K562 (cell line): Measurements from ENCODE around the gene DCTN5. TPM values are rescaled to one million over a fixed set of nuclear protein-coding genes. Genes with fewer than 3 reads are reported as not detected.
A peak's percentile ranks its signal among the peaks of the same experiment; 100 is the strongest.

Source experiments
- BACH1 ChIP-seq: fragments of 200-800 bp; sonication (Bioruptor generic); IDR thresholded peaks from 2 replicates; pipeline ENCODE4 v1.6.1; 2016; ENCODE audit warnings: missing genetic modification characterization, missing compliant biosample characterization
- BRF1 ChIP-seq: IDR thresholded peaks from 3 replicates; pipeline ENCODE4 v1.6.1; 2011; ENCODE audit warnings: borderline replicate concordance, mild to moderate bottlenecking; ENCODE audit not compliant: insufficient read length; ENCODE audit errors: extremely low read depth
- COPS2 ChIP-seq: fragments of 450-650 bp; conservative IDR thresholded peaks from 2 replicates; pipeline ENCODE4 v1.6.1; 2016; ENCODE audit warnings: mild to moderate bottlenecking, moderate library complexity
- DIDO1 ChIP-seq: fragments of 450-650 bp; IDR thresholded peaks from 2 replicates; pipeline ENCODE4 v1.6.1; 2016; ENCODE audit warnings: low read depth, missing biosample characterization, missing genetic modification characterization
- E2F5 ChIP-seq: sonication (generic); formaldehyde crosslinking; IDR thresholded peaks from 2 replicates; pipeline ENCODE4 v1.8.0; 2022; ENCODE audit warnings: mild to moderate bottlenecking, missing genetic modification reagents
- EHMT2 ChIP-seq: fragments of 450-650 bp; IDR thresholded peaks from 2 replicates; pipeline ENCODE4 v1.6.1; 2018; ENCODE audit warnings: antibody characterized with exemption
- KHSRP ChIP-seq: fragments of 450-650 bp; IDR thresholded peaks from 2 replicates; pipeline ENCODE4 v1.6.1; 2017
- MAFK ChIP-seq: IDR thresholded peaks from 2 replicates; pipeline ENCODE4 v1.6.1; 2011; ENCODE audit warnings: low read length, improper control_type of control experiment
- MBD1 ChIP-seq: fragments of 250-450 bp; sonication (Bioruptor Pico); IDR thresholded peaks from 2 replicates; pipeline ENCODE4 v1.8.0; 2022; ENCODE audit warnings: inconsistent platforms
- MYC ChIP-seq, 2 experiments: fragments of 250-450 bp in 1 of 2; sonication (Bioruptor Pico) in 1 of 2; IDR thresholded peaks; 2 replicates each; pipeline versions ENCODE4 v1.5.1 to v1.6.1; 2012 to 2021; ENCODE audit warnings: low read depth in 2 of 2, borderline replicate concordance in 1 of 2, improper control_type of control experiment in 1 of 2, low read length in 1 of 2, mild to moderate bottlenecking in 1 of 2, moderate library complexity in 1 of 2
- MYNN ChIP-seq, 2 experiments: sonication (generic); formaldehyde crosslinking in 1 of 2; IDR thresholded peaks; 2 replicates each; pipeline versions ENCODE4 v1.5.0 to v1.6.1; 2016 to 2020; ENCODE audit warnings: antibody characterized with exemption in 1 of 2, missing genetic modification reagents in 1 of 2
- PHTF2 ChIP-seq: fragments of 250-450 bp; sonication (Bioruptor Pico); IDR thresholded peaks from 2 replicates; pipeline ENCODE4 v1.5.0; 2021; ENCODE audit warnings: mild to moderate bottlenecking
- POLR2G ChIP-seq: fragments of 200-400 bp; formaldehyde crosslinking; IDR thresholded peaks from 2 replicates; pipeline ENCODE4 v1.6.1; 2017; ENCODE audit warnings: low read depth, mild to moderate bottlenecking, antibody characterized with exemption, low read length, moderate library complexity
- RBM39 ChIP-seq: fragments of 200-400 bp; formaldehyde crosslinking; optimal IDR thresholded peaks from 2 replicates; pipeline ENCODE3; 2018; ENCODE audit warnings: low read depth, low read length
- RFX7 ChIP-seq: fragments of 250-450 bp; sonication (Bioruptor Pico); IDR thresholded peaks from 2 replicates; pipeline ENCODE4 v1.5.1; 2021; ENCODE audit warnings: mild to moderate bottlenecking
- RUNX1 ChIP-seq: sonication (generic); IDR thresholded peaks from 2 replicates; pipeline ENCODE4 v1.6.1; 2016; ENCODE audit warnings: antibody characterized with exemption, low read depth
- SMAD2 ChIP-seq: fragments of 150-350 bp; IDR thresholded peaks from 2 replicates; pipeline ENCODE4 v1.6.1; 2014; ENCODE audit warnings: low read depth, mild to moderate bottlenecking, low read length
- THRA ChIP-seq: fragments of 450-650 bp; IDR thresholded peaks from 2 replicates; pipeline ENCODE4 v1.6.1; 2017; ENCODE audit warnings: mild to moderate bottlenecking, moderate library complexity
- ZNF239 ChIP-seq: fragments of 250-450 bp; sonication (Bioruptor Pico); IDR thresholded peaks from 2 replicates; pipeline ENCODE4 v1.4.0; 2020; ENCODE audit warnings: mild to moderate bottlenecking
- ZNF551 ChIP-seq: fragments of 250-450 bp; sonication (Bioruptor Pico); IDR thresholded peaks from 2 replicates; pipeline ENCODE4 v1.5.0; 2021; ENCODE audit warnings: mild to moderate bottlenecking, moderate library complexity
- ZNF583 ChIP-seq: fragments of 250-450 bp; sonication (Bioruptor Pico); IDR thresholded peaks from 2 replicates; pipeline ENCODE4 v1.4.0; 2020
- polyA plus RNA-seq, 8 experiments: library from polyadenylated mRNA; depleted of rRNA in 4 of 8; stranded (reverse) in 5 of 8; unstranded in 3 of 8; fragments of >200 nt; fragmentation: Nextera tagmentation in 2 of 8; fragmentation: Illumina TruSeq in 1 of 8; extraction: Ambion mirVana in 2 of 8; extraction: Trizol in 1 of 8; gene quantifications; 2 replicates each; pipeline versions ENCODE4 v1.2.1 to v1.2.3, GENCODE V29; 2011 to 2014; ENCODE audit warnings: inconsistent platforms in 1 of 8, missing spikeins in 1 of 8
- total RNA-seq, 7 experiments: library from RNA; depleted of rRNA in 6 of 7; stranded (reverse); fragments of >200 nt in 6 of 7; fragmentation: Illumina TruSeq in 2 of 7; extraction: Trizol in 2 of 7; gene quantifications; 2 replicates each; pipeline versions ENCODE4 v1.2.1 to v1.2.3, GENCODE V29; 2011 to 2021; ENCODE audit warnings: low replicate concordance in 1 of 7
- TF ChIP-seq, protein P1 (sequence below): IDR thresholded peaks from 3 replicates; pipeline ENCODE4 v1.6.1; 2011; ENCODE audit warnings: borderline replicate concordance, mild to moderate bottlenecking, moderate library complexity; ENCODE audit not compliant: insufficient read length; ENCODE audit errors: extremely low read depth

DCTN5 gene
- total and polyA plus RNA-seq, 9 of the 15 experiments (the other 6 are each of a cell fraction or from before 2014, with no cell fraction given): 35.8 to 149 (median 75.9) TPM

DNA sequence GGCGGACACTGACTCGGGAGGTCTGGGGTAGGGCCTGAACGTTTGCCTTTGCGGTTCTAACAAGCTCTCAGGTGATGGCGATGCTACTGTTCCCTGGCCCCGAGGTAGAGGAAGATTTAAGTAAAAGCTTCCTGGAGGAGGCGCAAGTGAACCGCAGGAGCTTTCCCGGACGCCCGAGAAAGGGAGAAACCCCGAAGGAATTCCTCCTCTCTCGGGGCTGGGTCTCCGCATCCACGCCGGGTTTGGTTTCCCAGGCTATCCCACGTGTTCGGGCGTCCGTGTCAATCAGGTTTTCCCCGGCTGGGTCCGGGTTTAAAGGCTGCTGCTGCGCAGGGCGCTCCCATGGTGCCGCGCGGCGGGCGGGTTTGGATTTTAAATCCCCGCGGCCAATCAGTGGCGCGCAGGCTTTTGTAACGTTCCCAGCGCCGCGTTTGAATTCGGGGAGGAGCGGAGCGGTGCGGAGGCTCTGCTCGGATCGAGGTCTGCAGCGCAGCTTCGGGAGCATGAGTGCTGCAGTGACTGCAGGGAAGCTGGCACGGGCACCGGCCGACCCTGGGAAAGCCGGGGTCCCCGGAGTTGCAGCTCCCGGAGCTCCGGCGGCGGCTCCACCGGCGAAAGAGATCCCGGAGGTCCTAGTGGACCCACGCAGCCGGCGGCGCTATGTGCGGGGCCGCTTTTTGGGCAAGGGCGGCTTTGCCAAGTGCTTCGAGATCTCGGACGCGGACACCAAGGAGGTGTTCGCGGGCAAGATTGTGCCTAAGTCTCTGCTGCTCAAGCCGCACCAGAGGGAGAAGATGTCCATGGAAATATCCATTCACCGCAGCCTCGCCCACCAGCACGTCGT lies 37.4 kb downstream of the DCTN5 start, which contains the start of gene PLK1 (continued):
- no peak for TF ChIP-seq ZNF239 (CRISPR knock-in tag)
- no peak for TF ChIP-seq MAFK
- no peak for TF ChIP-seq COPS2
- TF ChIP-seq MYNN (IDR thresholded peaks at IDR 0.05): no peak
- no peak for TF ChIP-seq MYNN (CRISPR knock-in tag; IDR thresholded peaks at IDR 0.05)
- TF ChIP-seq SMAD2: no peak
- no peak for TF ChIP-seq RFX7 (CRISPR knock-in tag)
- TF ChIP-seq RBM39: no peak
- TF ChIP-seq ZNF551 (CRISPR knock-in tag): no peak
- TF ChIP-seq PHTF2: no peak
- TF ChIP-seq DIDO1 (tag): 0 out of 2 replicates have a peak, but pooled peaks have one; percentile 14
- TF ChIP-seq EHMT2: no peak
- no peak for TF ChIP-seq MBD1 (CRISPR knock-in tag)
- TF ChIP-seq MYC (IDR thresholded peaks at IDR 0.05; ENCODE audit: low read depth, low read length): peak; percentile 99
- peak; percentile 69; the same call in 1 of the 2 replicates for TF ChIP-seq MYC (CRISPR knock-in tag; IDR thresholded peaks at IDR 0.05; ENCODE audit: borderline replicate concordance, low read depth)
- TF ChIP-seq, protein P1, sequence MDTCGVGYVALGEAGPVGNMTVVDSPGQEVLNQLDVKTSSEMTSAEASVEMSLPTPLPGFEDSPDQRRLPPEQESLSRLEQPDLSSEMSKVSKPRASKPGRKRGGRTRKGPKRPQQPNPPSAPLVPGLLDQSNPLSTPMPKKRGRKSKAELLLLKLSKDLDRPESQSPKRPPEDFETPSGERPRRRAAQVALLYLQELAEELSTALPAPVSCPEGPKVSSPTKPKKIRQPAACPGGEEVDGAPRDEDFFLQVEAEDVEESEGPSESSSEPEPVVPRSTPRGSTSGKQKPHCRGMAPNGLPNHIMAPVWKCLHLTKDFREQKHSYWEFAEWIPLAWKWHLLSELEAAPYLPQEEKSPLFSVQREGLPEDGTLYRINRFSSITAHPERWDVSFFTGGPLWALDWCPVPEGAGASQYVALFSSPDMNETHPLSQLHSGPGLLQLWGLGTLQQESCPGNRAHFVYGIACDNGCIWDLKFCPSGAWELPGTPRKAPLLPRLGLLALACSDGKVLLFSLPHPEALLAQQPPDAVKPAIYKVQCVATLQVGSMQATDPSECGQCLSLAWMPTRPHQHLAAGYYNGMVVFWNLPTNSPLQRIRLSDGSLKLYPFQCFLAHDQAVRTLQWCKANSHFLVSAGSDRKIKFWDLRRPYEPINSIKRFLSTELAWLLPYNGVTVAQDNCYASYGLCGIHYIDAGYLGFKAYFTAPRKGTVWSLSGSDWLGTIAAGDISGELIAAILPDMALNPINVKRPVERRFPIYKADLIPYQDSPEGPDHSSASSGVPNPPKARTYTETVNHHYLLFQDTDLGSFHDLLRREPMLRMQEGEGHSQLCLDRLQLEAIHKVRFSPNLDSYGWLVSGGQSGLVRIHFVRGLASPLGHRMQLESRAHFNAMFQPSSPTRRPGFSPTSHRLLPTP: no peak
- TF ChIP-seq BRF1: no peak
- TF ChIP-seq E2F5 (CRISPR knock-in tag): no peak
- TF ChIP-seq POLR2G: peak; percentile 97
- TF ChIP-seq KHSRP: no peak
- TF ChIP-seq RUNX1: no peak
- 0 out of 2 replicates have a peak, but pooled peaks have one; percentile 50 for TF ChIP-seq ZNF583 (CRISPR knock-in tag)
- no peak for TF ChIP-seq BACH1 (tag)
- no peak for TF ChIP-seq THRA
